NCI-H1048 (cell line): ENCODE results near the gene LRRIQ1.
"Not testable (repeated sequence)": the region's sequence is repeated elsewhere in the genome, so short reads cannot be mapped to it uniquely, and the experiment has no call there.

Experiments used
- DNase-seq: peaks from one replicate; lab custom pipeline; 2025; lab: John Stamatoyannopoulos, UW

Gene LRRIQ1

GRCh38 chr12:85036234-85036707 lies at the start of gene LRRIQ1, which contains the start of gene TSPAN19:
TSS of gene LRRIQ1 (plus strand) at chr12:85036351. CDS start at chr12:85038177, 1,826 bp downstream.
TSS of gene TSPAN19 (minus strand) at chr12:85036277. CDS start at chr12:85029946, 6,331 bp downstream.
- no peak for DNase-seq

GRCh38 chr12:84986586-84986985 lies 49.6 kb upstream of the LRRIQ1 start:
- no peak for DNase-seq

- no peak for DNase-seq
These were observed 41.7 kb upstream of the LRRIQ1 start for GRCh38 chr12:84994426-84994825.

- DNase-seq = no peak
These were observed 40.5 kb upstream of the LRRIQ1 start for GRCh38 chr12:84995641-84996040.

GRCh38 chr12:84996759-84997158 lies 39.4 kb upstream of the LRRIQ1 start:
- DNase-seq = no peak

- no peak for DNase-seq
These were observed 37.8 kb upstream of the LRRIQ1 start for GRCh38 chr12:84998341-84998740.

- no peak for DNase-seq
These were observed 35.4 kb upstream of the LRRIQ1 start for GRCh38 chr12:85000729-85001128.

GRCh38 chr12:85002778-85003296 lies 33.3 kb upstream of the LRRIQ1 start:
- DNase-seq = no peak

GRCh38 chr12:85004204-85004603 lies 31.9 kb upstream of the LRRIQ1 start:
- no peak for DNase-seq

- not testable (repeated sequence) for DNase-seq
These were observed 31.1 kb upstream of the LRRIQ1 start for GRCh38 chr12:85005047-85005446.

GRCh38 chr12:85005615-85006014 lies 30.5 kb upstream of the LRRIQ1 start:
- DNase-seq = no peak

GRCh38 chr12:85006206-85006605 lies 29.9 kb upstream of the LRRIQ1 start:
- DNase-seq = no peak

- no peak for DNase-seq
These were observed 28.3 kb upstream of the LRRIQ1 start for GRCh38 chr12:85007836-85008235.

- DNase-seq = no peak
These were observed 19.7 kb upstream of the LRRIQ1 start for GRCh38 chr12:85016413-85016812.

GRCh38 chr12:85017133-85017532 lies 19.0 kb upstream of the LRRIQ1 start:
- no peak for DNase-seq

GRCh38 chr12:85017618-85018017 lies 18.5 kb upstream of the LRRIQ1 start:
- DNase-seq = no peak

- DNase-seq = no peak
These were observed 18.1 kb upstream of the LRRIQ1 start for GRCh38 chr12:85018098-85018497.

GRCh38 chr12:85029456-85029855 lies 6.7 kb upstream of the LRRIQ1 start:
- DNase-seq = no peak

GRCh38 chr12:85036733-85037132 lies 582 bp downstream of the LRRIQ1 start:
- DNase-seq = no peak

GRCh38 chr12:85041395-85041794 lies 5.2 kb downstream of the LRRIQ1 start:
- no peak for DNase-seq

- DNase-seq = no peak
These were observed 7.7 kb downstream of the LRRIQ1 start for GRCh38 chr12:85043829-85044228.

GRCh38 chr12:85057370-85057963 lies 21.3 kb downstream of the LRRIQ1 start:
- DNase-seq = no peak

GRCh38 chr12:85058339-85058738 lies 22.2 kb downstream of the LRRIQ1 start:
- DNase-seq = no peak

GRCh38 chr12:85059594-85059993 lies 23.4 kb downstream of the LRRIQ1 start:
- no peak for DNase-seq
